GM12878 (cell line): ENCODE data around the gene RBM6. TPM values are rescaled to one million over a fixed set of nuclear protein-coding genes. Genes with fewer than 3 reads are reported as not detected.
"Not testable (repeated sequence)": the region's sequence is repeated elsewhere in the genome, so short reads cannot be mapped to it uniquely, and the experiment has no call there.

Experiments used
- ATAC-seq: fragments of 200-7000 bp; cut with Tn5 transposase; 3 replicates; pipeline ENCODE4 v1.9.1; 2020; ENCODE audit warnings: mild to moderate bottlenecking, moderate library complexity
- BruUV-seq: library from RNA; stranded (reverse); fragments of 400-500 nt; replicated peaks from 2 replicates; lab custom pipeline; 2021; lab: Mats Ljungman, UMichigan
- CTCF ChIA-PET: fragments of 300-600 bp; sonication (Branson Sonifier 250); formaldehyde crosslinking; extraction: SDS; loops from one replicate; lab custom pipeline; 2021; ENCODE audit warnings: inconsistent platforms; lab: Yijun Ruan, JAX
- POLR2A ChIA-PET: fragments of 350-600 bp; formaldehyde crosslinking; extraction: SDS; loops from one replicate; lab custom pipeline; 2021; ENCODE audit warnings: inconsistent platforms; lab: Charles Lee
- RAD21 ChIA-PET: fragments of 300-600 bp; sonication (Branson Sonifier 250); formaldehyde crosslinking; loops from one replicate; lab custom pipeline; 2023; ENCODE audit warnings: antibody characterized with exemption; ENCODE audit not compliant: unreplicated experiment; lab: Charles Lee
- SMC1A ChIA-PET: fragments of 300-600 bp; sonication (Branson Sonifier 250); formaldehyde crosslinking; loops from one replicate; lab custom pipeline; 2023; ENCODE audit not compliant: unreplicated experiment, uncharacterized antibody; lab: Charles Lee
- DNase-seq: peaks from one replicate; pipeline ENCODE4 v3.0.0-alpha.2; 2011; ENCODE audit warnings: low read depth, low spot score
- FAIRE-seq: peaks from 3 replicates; lab custom pipeline; 2011; peaks lifted over from hg19 to GRCh38; lab: Jason Lieb, UNC
- H2AFZ ChIP-seq: 2 replicates; pipeline ENCODE4 v1.6.0; 2011; ENCODE audit warnings: low read depth, low read length, control low read depth; ENCODE audit not compliant: control insufficient read depth
- H3K27ac ChIP-seq: 2 replicates; pipeline ENCODE4 v1.5.1; 2011; ENCODE audit warnings: control low read depth; ENCODE audit not compliant: control insufficient read depth, insufficient read depth
- H3K27me3 ChIP-seq, 2 experiments: replicated peaks in 1 of 2; 2 replicates each; pipeline versions ENCODE4 v1.6.0 to v1.6.1; 2011; ENCODE audit warnings: low read length in 1 of 2; ENCODE audit not compliant: control insufficient read depth in 2 of 2, insufficient read depth in 2 of 2
- H3K36me3 ChIP-seq, 2 experiments: 2 replicates each; pipeline ENCODE4 v1.5.1; 2011; ENCODE audit warnings: low read length in 1 of 2; ENCODE audit not compliant: control insufficient read depth in 2 of 2, insufficient read depth in 2 of 2
- H3K4me1 ChIP-seq: 2 replicates; pipeline ENCODE4 v1.6.1; 2011; ENCODE audit warnings: mild to moderate bottlenecking, low read length, moderate library complexity, mixed read lengths; ENCODE audit not compliant: control insufficient read depth, insufficient read depth
- H3K4me2 ChIP-seq: 2 replicates; pipeline ENCODE4 v1.6.0; 2011; ENCODE audit warnings: control low read depth; ENCODE audit not compliant: control insufficient read depth, insufficient read depth
- H3K4me3 ChIP-seq: fragments of 200-600 bp; sonication (generic); 2 replicates; pipeline ENCODE4 v1.5.1; 2016
- H3K79me2 ChIP-seq: 2 replicates; pipeline ENCODE4 v1.6.0; 2011; ENCODE audit warnings: low read length; ENCODE audit not compliant: control insufficient read depth, insufficient read depth
- H3K9ac ChIP-seq: 2 replicates; pipeline ENCODE4 v1.8.0; 2011; ENCODE audit warnings: low read length, control low read depth, mixed read lengths; ENCODE audit not compliant: control insufficient read depth, insufficient read depth
- H3K9me3 ChIP-seq: replicated peaks from 3 replicates; pipeline ENCODE4 v1.5.1; 2011; ENCODE audit warnings: mild to moderate bottlenecking, low read length; ENCODE audit not compliant: control insufficient read depth, insufficient read depth
- H4K20me1 ChIP-seq: 2 replicates; pipeline ENCODE4 v1.6.0; 2011; ENCODE audit not compliant: control insufficient read depth, insufficient read depth
- SUZ12 ChIP-seq: fragments of 200-600 bp; sonication (generic); IDR thresholded peaks from one replicate; pipeline ENCODE4 v1.6.1; 2018; ENCODE audit warnings: antibody characterized with exemption, mild to moderate bottlenecking; ENCODE audit not compliant: unreplicated experiment
- WGBS: methylation state at CpG from one replicate; pipeline ENCODE4 v1.1.6; 2016; ENCODE audit warnings: low lambda C conversion rate; ENCODE audit not compliant: insufficient replicate concordance, insufficient coverage; ENCODE audit errors: missing lambda C conversion rate; 5-methylcytosine and 5-hydroxymethylcytosine counted together
- in situ Hi-C: fragments of 300-500 bp; cut with MboI; formaldehyde crosslinking; loops from 9 replicates; pipeline ENCODE4 v1.14.3; 2018; ENCODE audit warnings: mixed read lengths
- intact Hi-C: fragments of 100-400 bp; cut with micrococcal nuclease; formaldehyde crosslinking; loops from one replicate; pipeline ENCODE4 v1.14.2; 2022; ENCODE audit not compliant: unreplicated experiment
- polyA plus RNA-seq, 11 experiments: library from polyadenylated mRNA; depleted of rRNA in 4 of 11; unstranded in 6 of 11; stranded (reverse) in 5 of 11; fragments of >200 nt; fragmentation: Nextera tagmentation in 4 of 11; fragmentation: Illumina TruSeq in 1 of 11; extraction: Ambion mirVana in 4 of 11; extraction: Trizol in 1 of 11; gene quantifications; 1 replicate in 1 of 11; 2 replicates in 10 of 11; pipeline versions ENCODE4 v1.2.1 to v1.2.3, GENCODE V29; 2011 to 2016; ENCODE audit warnings: inconsistent platforms in 2 of 11, missing spikeins in 2 of 11, low read depth in 1 of 11
- total RNA-seq, 4 experiments: library from RNA; depleted of rRNA in 3 of 4; stranded (reverse); fragments of >200 nt in 3 of 4; fragmentation: Illumina TruSeq in 1 of 4; extraction: Trizol in 1 of 4; gene quantifications; 2 replicates each; pipeline versions ENCODE4 v1.2.1 to v1.2.3, GENCODE V29; 2013 to 2021
- TF ChIP-seq, protein P1 (sequence below): fragments of 450-650 bp; IDR thresholded peaks from 2 replicates; pipeline ENCODE4 v1.6.1; 2017; ENCODE audit warnings: mild to moderate bottlenecking, moderate library complexity

Gene RBM6
- total and polyA plus RNA-seq, 10 of the 15 experiments (the other 5 are each of a cell fraction or from before 2014, with no cell fraction given) = 45.3 to 103 (median 81.3) TPM

DNA sequence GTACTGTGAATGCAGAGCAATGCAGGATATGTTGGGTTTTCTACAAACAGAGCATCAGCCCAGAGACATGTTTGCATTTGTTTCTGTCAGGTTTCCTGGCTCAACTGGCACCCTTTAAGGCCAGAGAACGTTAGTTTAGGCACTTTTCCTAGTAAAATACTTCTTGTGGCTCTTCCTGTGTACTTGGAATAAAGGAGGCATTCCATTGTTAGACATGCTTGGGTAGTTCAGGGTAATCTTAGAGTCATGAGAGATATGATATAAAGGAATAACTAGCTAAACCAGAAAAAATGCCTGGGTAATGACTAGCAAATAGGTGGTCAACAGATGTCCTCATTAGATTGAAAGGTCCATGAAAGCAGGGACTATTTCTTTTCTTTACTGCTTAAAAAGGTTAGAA, 88.4 kb downstream of the RBM6 start:
- H3K79me2 ChIP-seq = no peaks in the 10 kb centered on the region
- no peaks in the 10 kb centered on the region for H4K20me1 ChIP-seq
- intact Hi-C loops = no loop called here
- no peak overlapping the region for H2AFZ ChIP-seq
- no peaks in the 10 kb centered on the region; a peak in 1 of 4 replicates for H3K36me3 ChIP-seq
- H3K27me3 ChIP-seq = no peaks in the 10 kb centered on the region
- H3K4me2 ChIP-seq = no peak overlapping the region
- ChIA-PET RAD21 (interaction anchor here (0.9 kb wide), 1 partner anchor 82 kb away, joined by 4 read pairs; no protein-coding TSS in a partner anchor), SMC1A (interaction anchor here (0.5 kb wide), 1 partner anchor 73 kb away, joined by 3 read pairs; no protein-coding TSS in a partner anchor), POLR2A (interaction anchor here (0.7 kb wide), 1 partner anchor 9 kb away, joined by 3 read pairs; no protein-coding TSS in a partner anchor), CTCF (no interaction called here)
- H3K4me1 ChIP-seq = no peaks in the 10 kb centered on the region
- in situ Hi-C loops = no loop called here
- H3K9me3 ChIP-seq = no peaks in the 10 kb centered on the region
- FAIRE-seq (no peak), DNase-seq (no peak), ATAC-seq (no peak)
- no peak overlapping the region for H3K4me3 ChIP-seq
- no peak overlapping the region for H3K9ac ChIP-seq
- H3K27ac ChIP-seq = no peak overlapping the region
- TF ChIP-seq, protein P1, sequence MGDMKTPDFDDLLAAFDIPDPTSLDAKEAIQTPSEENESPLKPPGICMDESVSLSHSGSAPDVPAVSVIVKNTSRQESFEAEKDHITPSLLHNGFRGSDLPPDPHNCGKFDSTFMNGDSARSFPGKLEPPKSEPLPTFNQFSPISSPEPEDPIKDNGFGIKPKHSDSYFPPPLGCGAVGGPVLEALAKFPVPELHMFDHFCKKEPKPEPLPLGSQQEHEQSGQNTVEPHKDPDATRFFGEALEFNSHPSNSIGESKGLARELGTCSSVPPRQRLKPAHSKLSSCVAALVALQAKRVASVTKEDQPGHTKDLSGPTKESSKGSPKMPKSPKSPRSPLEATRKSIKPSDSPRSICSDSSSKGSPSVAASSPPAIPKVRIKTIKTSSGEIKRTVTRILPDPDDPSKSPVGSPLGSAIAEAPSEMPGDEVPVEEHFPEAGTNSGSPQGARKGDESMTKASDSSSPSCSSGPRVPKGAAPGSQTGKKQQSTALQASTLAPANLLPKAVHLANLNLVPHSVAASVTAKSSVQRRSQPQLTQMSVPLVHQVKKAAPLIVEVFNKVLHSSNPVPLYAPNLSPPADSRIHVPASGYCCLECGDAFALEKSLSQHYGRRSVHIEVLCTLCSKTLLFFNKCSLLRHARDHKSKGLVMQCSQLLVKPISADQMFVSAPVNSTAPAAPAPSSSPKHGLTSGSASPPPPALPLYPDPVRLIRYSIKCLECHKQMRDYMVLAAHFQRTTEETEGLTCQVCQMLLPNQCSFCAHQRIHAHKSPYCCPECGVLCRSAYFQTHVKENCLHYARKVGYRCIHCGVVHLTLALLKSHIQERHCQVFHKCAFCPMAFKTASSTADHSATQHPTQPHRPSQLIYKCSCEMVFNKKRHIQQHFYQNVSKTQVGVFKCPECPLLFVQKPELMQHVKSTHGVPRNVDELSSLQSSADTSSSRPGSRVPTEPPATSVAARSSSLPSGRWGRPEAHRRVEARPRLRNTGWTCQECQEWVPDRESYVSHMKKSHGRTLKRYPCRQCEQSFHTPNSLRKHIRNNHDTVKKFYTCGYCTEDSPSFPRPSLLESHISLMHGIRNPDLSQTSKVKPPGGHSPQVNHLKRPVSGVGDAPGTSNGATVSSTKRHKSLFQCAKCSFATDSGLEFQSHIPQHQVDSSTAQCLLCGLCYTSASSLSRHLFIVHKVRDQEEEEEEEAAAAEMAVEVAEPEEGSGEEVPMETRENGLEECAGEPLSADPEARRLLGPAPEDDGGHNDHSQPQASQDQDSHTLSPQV = no peak
- no peak for TF ChIP-seq SUZ12
- TF ChIP-seq, all 136 proteins: peak for 0
- 93% methylated on average over 1 of the region's 1 CpG for WGBS
- no TSS peak for BruUV-seq

DNA sequence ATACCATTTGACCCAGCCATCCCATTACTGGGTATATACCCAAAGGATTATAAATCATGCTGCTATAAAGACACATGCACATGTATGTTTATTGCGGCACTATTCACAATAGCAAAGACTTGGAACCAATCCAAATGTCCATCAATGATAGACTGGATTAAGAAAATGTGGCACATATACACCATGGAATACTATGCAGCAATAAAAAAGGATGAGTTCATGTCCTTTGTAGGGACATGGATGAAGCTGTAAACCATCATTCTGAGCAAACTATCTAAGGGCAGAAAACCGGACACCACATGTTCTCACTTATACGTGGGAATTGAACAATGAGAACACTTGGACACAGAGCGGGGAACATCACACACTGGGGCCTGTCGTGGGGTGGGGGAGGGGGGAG, 91.3 kb downstream of the RBM6 start:
- H2AFZ ChIP-seq, H4K20me1 ChIP-seq, H3K4me3 ChIP-seq, H3K36me3 ChIP-seq, H3K4me1 ChIP-seq, H3K27me3 ChIP-seq, DNase-seq, BruUV-seq, H3K9me3 ChIP-seq, H3K27ac ChIP-seq, ATAC-seq, intact Hi-C loops, H3K4me2 ChIP-seq, H3K79me2 ChIP-seq, RAD21 ChIA-PET, H3K9ac ChIP-seq, SMC1A ChIA-PET, in situ Hi-C loops, POLR2A ChIA-PET, CTCF ChIA-PET, FAIRE-seq: not testable (repeated sequence)
- WGBS = 92% methylated on average over 4 of the region's 5 CpGs
